Activated CD4-positive, alpha-beta T cell treated with anti-CD3 and anti-CD28 coated beads for 36 hours (primary cell): ENCODE data around the gene LAYN. TPM values are rescaled to one million over a fixed set of nuclear protein-coding genes. Genes with fewer than 3 reads are reported as not detected.

ENCODE experiments used
- ATAC-seq: fragments of 200-7000 bp; cut with Tn5 transposase; one replicate; pipeline ENCODE4 v1.10.0; 2021; ENCODE audit warnings: mild to moderate bottlenecking, moderate library complexity
- CTCF ChIA-PET: fragments of 350-600 bp; sonication (Branson Sonifier 250); formaldehyde crosslinking; loops from one replicate; lab custom pipeline; 2021; ENCODE audit warnings: antibody characterized with exemption; lab: Charles Lee
- POLR2A ChIA-PET: fragments of 350-600 bp; sonication (Branson Sonifier 250); formaldehyde crosslinking; loops from one replicate; lab custom pipeline; 2021; ENCODE audit warnings: antibody characterized with exemption, inconsistent platforms; lab: Charles Lee
- DNase-seq: peaks from one replicate; pipeline ENCODE4 v3.0.0-alpha.2; 2020
- H3K27ac Mint-ChIP-seq: one replicate; pipeline ENCODE4 v1.8.0; 2021; ENCODE audit warnings: mixed read lengths
- H3K27me3 Mint-ChIP-seq: one replicate; pipeline ENCODE4 v1.8.0; 2021; ENCODE audit warnings: mixed read lengths
- H3K36me3 Mint-ChIP-seq: one replicate; pipeline ENCODE4 v1.8.0; 2021; ENCODE audit warnings: low read depth, mixed read lengths
- H3K4me1 Mint-ChIP-seq: one replicate; pipeline ENCODE4 v1.8.0; 2021; ENCODE audit warnings: mixed read lengths
- H3K4me3 Mint-ChIP-seq: one replicate; pipeline ENCODE4 v1.8.0; 2021; ENCODE audit warnings: mild to moderate bottlenecking, moderate library complexity, mixed read lengths
- H3K9me3 Mint-ChIP-seq: one replicate; pipeline ENCODE4 v1.8.0; 2021; ENCODE audit warnings: low read depth, mixed read lengths
- intact Hi-C, 2 experiments: fragments of 100-400 bp; cut with DNase I in 1 of 2; cut with micrococcal nuclease in 1 of 2; formaldehyde crosslinking; loops; one replicate each; pipeline versions ENCODE4 v1.14.2 to v1.15.1; 2022 to 2024; cut with DNase I, micrococcal nuclease
- microRNA-seq: library from miRNA; unstranded; fragments of <30 nt; microRNA quantifications from one replicate; pipeline ENCODE4 v1.2.0, GENCODE V29; 2021; ENCODE audit warnings: borderline replicate concordance
- total RNA-seq, 2 experiments: library from RNA; stranded (reverse); gene quantifications; one replicate each; pipeline ENCODE4 v1.2.3, GENCODE V29; 2021

The LAYN gene
- total RNA-seq, 2 experiments from 2014 or later = 5.5 to 5.6 TPM

GRCh38 chr11:111606986-111607385 is 66.5 kb downstream of the LAYN start:
- H3K9me3 Mint-ChIP-seq = no peaks in the 10 kb centered on the region
- DNase-seq = no peak
- H3K4me1 Mint-ChIP-seq = peaks cover 23% of the 10 kb centered on the region
- no peak overlapping the region for H3K4me3 Mint-ChIP-seq
- ATAC-seq = no peak
- CTCF ChIA-PET = interaction anchor here (0.7 kb wide), 1 partner anchor 64 kb away, joined by 3 read pairs; no protein-coding TSS in a partner anchor
- H3K27ac Mint-ChIP-seq = no peak overlapping the region
- H3K27me3 Mint-ChIP-seq = no peaks in the 10 kb centered on the region
- intact Hi-C loops = loop anchor here in 1 of 2 experiments (10.0 kb wide), 2 partner anchors 678 to 1708 kb away; partner anchors contain the start of gene TTC12
- no peaks in the 10 kb centered on the region for H3K36me3 Mint-ChIP-seq
- POLR2A ChIA-PET = interaction anchor here (0.6 kb wide), 1 partner anchor 105 kb away, joined by 10 read pairs; no protein-coding TSS in a partner anchor

- Mint-ChIP-seq H3K27me3 (no peaks in the 10 kb centered on the region), H3K27ac (no peak overlapping the region), H3K4me3 (no peak overlapping the region), H3K36me3 (no peaks in the 10 kb centered on the region), H3K9me3 (no peaks in the 10 kb centered on the region), H3K4me1 (peaks cover 26% of the 10 kb centered on the region)
- intact Hi-C loops = loop anchor here in 1 of 2 experiments (10.0 kb wide), 2 partner anchors 677 to 1707 kb away; partner anchors contain the start of gene TTC12
- DNase-seq = no peak
- CTCF ChIA-PET = no interaction called here
- POLR2A ChIA-PET = no interaction called here
- ATAC-seq = no peak
These were observed 67.2 kb downstream of the LAYN start for GRCh38 chr11:111607751-111608150.

Small RNA genes lying within 50 kb of the gene (microRNA-seq; reads per million reads assigned to microRNA genes)
- not detected for gene MIR34B
- gene MIR34C = 32.1 reads per million, percentile 50 among the genes with 10 or more reads in this experiment

Other genes with a start within 250 kb of the LAYN start
- gene POU2AF3, start 242.2 kb upstream of the LAYN start, total RNA-seq = not detected
- gene POU2AF1, start 161.4 kb upstream of the LAYN start, total RNA-seq = 10 to 100 TPM in 1 of 2 experiments, 1 to 10 TPM in 1; 9.6 to 10.0 TPM
- gene BTG4, start 28.3 kb upstream of the LAYN start, total RNA-seq = not detected
- not detected for gene HOATZ, start 25.9 kb upstream of the LAYN start, total RNA-seq
- gene SIK2, start 61.7 kb downstream of the LAYN start, total RNA-seq = 10 to 100 TPM in 1 of 2 experiments, 1 to 10 TPM in 1; 6.0 to 10.9 TPM
- gene PPP2R1B, start 225.7 kb downstream of the LAYN start, total RNA-seq = 10 to 100 TPM; 39.1 to 53.9 TPM